Measurements from ENCODE around the gene KBTBD13. TPM values are rescaled to one million over a fixed set of nuclear protein-coding genes. Genes with fewer than 3 reads are reported as not detected.

KBTBD13 gene
- total RNA-seq, 1 donor from 2014 or later = not detected

DNA sequence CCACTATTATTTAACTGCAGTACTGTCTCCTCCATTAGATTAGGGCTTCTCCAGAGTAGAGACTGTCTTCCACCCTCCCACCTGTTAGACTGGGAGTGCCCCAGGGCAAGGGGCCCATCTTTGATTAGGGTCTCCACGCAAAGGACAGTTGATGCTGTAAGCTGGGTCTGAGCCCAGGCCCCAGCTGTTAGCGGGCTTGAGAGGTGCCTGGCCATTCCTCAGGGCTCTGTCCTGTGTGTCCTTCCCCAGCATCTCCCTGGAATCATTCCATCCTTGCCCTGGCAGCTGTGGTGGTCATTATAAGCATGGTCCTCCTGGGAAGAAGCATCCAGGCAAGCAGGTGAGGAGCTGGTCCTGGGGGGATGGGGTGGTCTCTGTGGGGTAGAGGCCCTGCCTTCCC lies 25.3 kb upstream of the KBTBD13 start:
- no peak for DNase-seq (ENCODE audit: low spot score)

DNA sequence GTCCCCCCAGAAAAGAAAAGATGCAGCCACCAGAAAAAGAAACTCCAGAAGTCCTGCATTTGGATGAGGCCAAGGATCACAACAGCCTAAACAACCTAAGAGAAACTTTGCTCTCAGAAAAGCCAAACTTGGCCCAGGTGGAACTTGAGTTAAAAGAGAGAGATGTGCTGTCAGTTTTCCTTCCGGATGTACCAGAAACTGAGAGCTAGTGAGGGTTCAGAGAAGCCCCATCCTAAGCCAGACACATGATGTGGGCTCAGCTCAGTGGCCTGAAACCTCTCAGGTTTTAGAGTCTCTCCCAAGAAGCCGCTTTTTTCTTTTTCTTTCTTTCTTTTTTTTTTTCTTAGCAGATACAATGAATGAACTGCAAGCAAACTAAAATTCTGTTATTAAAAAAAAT lies 23.6 kb upstream of the KBTBD13 start:
- no peak for DNase-seq (ENCODE audit: low spot score)

DNA sequence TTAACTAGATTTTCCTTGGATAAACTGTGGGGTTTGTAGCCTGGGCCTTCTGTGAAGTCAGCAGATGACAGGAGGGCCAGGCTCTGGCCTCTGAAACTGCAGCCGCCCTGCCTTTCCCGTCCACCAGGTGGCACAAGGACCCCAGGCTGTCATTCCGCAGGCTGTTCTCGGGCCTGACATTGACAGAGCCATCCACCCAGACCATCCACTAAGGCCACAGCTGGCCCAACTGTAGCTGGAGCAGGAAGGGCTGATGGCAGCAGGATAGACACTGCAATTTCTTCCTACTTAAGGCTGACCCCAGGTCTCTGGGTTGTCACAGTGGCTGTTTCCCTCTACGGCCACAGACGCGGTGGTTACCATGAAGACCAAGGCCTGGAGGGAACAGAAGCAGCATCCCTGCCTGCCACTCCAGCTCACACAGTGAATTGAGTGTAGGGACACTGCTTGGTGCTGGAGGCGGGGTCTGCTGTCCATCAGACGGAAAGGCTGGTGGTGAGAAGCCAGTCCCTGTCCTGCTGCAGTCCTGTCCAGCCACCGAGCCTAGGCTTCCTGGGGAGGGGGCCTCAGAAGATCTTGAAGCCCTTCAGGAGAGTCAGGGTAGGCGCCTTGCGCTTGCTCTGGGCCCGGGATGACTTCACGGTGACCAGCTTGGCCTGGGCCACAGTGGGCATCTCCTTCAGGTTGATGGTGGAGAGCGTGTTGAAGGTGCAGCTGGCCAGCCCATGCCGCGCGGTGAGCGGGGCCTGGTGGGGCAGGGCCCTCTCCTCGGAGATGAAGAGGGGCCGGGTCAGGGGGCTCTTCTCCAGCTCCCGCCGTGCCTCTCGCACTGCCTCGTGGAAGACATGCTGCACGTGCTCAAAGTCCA lies 22.0 kb upstream of the KBTBD13 start:
- DNase-seq (ENCODE audit: low spot score) = peak; percentile 80

DNA sequence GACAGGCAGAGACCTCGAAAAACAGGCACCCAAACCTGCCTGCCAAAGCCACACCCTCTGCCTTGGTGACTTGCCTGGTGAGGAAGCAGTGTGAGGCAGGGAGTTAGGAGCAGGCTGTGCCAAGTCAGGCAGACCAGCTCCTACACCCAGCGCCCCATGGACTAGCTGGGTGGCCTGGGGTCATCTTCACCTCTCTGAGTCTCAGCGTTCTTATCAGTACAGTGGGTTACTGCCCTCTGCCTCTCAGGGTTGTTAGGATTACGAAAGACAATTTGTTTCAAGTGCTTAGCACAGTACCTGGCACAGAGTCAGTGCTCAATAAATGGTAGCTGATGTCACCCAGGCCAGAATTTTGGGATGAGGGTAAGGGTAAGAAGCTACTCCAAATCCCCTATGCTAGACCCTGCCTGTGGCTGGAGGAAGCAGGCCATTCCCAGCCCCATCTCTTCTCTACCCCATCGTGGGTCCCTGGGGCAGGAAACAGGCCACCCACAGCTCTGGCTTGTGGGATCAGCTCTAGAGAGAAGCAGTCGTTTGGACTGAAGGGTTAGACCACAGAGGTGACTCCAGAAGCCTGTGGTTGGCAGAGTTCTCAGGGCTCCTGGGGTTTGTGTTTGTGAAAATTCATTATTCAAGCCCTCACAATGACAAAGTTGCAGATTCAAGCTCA lies 21.2 kb upstream of the KBTBD13 start:
- peak; percentile 71 for DNase-seq (ENCODE audit: low spot score)

DNA sequence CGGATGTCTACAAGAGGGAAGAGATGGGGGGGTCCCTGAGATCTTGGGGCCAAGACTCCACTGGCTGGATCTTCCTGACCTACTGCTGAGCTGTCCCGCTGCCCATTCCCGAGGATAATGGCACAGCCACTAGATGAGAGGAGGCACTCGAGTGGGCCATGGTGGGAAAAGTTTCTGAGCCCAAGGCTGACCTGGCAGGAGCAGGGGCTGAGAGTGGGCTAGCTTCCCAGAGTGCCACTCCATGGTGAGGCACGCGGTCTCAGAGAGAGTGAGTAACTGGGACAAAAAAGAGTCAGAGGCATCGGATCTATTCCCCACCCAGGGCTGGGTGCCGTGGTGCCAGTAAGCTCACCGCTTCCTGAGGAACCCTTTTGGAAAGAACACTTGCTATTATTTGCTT lies 20.4 kb upstream of the KBTBD13 start:
- no peak for DNase-seq (ENCODE audit: low spot score)

DNA sequence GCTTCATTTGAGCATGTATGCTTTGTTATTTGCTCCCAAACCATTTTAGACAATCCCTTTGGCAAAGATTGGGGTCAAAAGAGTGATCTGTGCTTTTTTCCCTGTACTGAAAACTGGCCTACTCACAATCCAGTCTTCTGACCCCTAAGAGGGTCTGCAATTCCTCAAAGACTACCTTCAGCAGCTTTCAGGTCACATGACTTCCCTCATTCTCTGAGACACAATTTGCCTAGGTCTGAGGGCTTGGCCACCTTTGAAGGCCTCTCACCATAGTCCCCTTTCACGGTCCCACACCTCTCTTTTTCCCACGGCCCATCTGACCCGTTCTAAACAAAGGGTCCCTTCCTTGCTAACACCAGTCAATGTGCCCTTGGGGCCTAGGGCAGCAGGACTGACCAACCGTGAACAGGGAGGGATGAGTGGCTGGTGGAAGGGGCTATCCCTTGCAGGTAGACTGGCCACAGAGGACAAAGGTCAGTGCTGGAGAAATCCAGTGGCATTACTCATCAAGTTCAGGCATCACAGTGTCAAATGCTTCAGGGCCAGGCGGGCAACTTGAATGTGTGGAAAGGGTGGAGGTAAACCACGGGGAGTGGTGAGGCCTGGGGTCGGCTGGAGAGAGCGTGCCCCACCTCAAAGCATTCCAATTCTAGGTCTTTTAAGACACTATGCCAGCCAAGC lies 19.5 kb upstream of the KBTBD13 start:
- DNase-seq (ENCODE audit: low spot score) = peak; percentile 77

DNA sequence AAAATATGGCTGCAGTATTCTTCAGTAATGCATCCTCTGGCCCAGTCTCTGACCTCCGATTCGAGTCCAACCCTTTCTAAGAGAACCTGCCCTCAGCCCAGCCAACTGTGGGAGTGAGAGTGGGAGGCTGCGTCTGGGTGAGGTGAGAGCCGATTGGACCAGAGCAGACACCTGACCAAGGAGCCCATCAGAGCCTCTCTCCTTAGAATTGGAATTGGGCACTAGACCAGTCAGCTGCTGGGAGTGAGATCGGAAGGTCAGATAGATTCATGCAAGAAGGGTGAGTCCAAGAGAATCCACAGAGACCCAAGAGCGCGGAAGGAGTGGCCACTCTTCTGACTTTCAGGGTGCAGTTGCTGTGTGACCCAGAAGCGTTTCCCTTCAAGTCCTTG lies 19.0 kb upstream of the KBTBD13 start:
- DNase-seq (ENCODE audit: low spot score) = no peak

DNA sequence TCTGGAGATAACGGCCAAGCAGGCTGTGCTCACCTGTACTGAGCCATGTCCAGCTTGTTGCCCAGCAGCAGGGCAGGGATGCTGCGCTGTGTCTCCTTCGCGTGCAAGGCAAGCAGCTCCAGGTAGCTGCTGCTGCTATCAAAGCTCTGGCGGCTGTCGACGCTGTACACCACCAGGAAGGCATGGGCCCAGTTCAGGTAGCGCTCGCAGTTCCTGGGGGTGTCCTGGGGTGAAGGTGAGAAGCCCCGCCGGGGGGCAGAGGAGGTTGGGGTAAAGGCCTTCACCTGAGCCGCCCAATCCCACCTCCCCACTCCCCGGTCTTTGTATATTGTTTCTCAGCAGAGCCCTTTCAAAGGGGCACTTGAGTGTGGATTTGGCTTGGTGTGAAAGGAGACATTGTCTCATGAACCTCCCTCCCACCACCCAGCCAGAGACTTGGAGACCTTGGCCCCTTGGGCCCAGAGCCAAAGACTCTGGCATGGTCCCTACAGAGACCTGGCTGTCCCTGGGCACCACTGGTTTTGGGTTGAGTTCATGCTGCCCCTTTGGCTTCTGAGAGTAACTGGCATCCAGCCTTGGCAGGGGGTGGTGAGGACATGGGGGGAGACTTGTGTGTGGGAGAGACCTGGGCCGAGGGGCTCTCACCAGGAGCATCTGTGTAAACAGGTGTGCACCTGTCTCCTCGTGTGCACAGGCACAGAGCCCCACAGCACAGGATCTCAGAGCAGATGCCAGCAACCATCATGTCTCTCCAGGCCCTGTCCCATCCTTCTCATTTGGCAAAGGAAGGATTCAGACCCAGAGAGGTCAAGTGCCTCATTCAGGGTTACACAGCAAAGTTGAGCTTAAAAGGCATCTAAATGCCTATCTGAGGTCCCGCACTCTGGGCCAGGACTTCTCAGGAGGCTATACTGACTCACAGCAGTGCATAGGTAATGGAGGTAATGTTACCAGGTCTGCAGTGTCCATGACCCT lies 17.9 kb upstream of the KBTBD13 start:
- DNase-seq (ENCODE audit: low spot score) = no peak

DNA sequence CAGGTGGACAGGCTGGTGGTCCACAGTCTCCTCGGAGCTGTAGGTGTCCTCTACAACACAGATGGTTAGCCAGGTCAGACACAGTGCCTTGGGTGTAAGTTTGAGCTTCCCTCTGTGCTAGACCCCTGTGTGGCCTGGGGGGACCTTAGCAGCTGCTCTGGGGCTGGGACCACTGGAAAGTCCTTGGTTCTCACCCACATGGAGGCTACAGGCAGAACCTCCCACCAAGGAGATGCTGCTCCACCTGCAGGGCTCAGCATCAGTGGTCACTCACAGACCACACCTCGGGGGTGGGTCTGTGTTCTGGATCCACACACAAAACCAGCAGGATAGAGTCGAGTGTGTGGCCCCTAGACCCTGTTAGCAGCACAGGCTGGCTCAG lies 17.2 kb upstream of the KBTBD13 start:
- DNase-seq (ENCODE audit: low spot score) = no peak

DNA sequence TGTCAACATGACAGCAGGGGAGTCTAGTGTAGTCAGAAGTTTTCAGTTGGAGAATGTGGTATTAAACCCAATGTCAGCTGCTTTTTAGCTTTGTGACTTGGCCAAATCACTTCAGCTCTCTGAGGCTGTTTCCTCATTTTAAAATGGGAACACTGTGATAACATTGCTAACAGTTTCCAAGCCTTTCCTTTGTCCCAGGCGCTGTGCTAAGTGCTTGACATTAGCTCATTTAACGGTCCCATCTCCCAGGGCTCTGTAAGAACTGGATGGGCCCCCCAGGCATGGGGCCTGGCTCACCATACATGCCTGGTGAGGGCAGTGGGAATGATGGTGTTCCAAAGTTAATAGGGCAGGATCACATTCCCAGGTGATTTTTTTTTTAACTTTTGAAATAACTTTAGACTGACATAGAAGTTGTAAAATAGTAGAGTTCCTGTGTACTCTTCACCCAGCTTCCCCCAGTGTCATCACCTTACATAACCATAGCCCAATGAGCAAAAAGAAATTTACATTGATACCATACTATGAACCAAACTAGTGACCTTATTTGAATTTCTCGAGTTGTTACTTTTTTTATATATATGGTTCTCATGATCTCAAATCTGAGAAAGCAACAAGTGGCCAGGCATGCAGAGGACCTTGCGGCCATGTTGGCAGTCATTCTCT lies 16.5 kb upstream of the KBTBD13 start:
- DNase-seq (ENCODE audit: low spot score) = no peak

DNA sequence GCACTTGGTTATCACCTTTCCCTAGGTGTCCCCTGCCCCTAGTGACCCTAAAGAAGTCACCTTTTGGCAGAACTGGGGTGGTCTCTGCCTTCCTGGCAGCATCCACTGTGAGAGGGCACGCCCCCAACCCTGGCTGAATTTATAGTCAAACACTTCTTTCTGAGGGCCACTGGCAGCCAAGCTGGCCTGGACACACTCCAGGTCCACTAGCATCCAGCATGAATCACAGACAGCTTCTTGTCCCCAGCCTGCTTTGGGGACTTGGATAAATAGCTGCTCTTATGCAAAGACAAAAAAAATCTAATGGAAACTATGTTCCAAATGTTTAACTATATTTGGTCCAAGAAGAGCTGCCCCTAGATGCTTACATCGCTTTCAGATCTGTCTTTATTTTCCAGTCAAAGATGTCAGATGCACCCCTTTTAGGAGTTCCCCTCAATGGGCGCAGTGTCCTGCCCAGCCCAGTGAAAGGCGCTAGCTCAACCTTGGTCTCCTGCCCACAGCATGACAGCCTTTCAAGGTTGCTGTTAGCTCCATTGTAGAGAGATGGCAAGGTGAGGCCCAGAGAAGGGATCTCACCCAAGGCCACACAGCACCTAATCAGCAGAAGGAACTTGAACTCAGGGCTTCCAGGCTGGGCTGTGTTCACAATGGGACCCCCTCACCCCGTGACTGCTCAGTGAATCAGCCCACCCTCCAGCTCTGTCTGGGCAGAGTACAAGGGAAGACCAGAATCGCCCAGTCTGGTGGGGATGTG lies 15.7 kb upstream of the KBTBD13 start:
- DNase-seq (ENCODE audit: low spot score) = no peak

DNA sequence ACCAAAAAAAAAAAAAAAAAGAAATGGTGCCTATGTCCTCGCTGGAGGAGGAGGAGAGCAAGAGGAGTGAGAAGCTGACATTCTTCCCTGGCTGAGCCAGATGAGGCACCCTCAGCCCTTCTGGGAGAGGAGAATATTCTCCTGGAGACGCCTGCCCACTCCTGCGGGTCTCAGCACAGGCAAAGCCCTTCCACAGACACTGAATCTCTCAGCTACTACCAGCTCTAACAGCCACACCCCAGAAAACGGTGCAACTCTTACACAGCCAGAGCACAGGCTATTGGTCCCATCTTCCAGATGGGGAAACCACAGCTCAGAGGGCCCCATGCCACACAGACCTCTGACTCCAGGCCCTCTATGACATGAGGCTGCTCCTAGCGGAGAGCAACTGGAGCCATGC lies 14.5 kb upstream of the KBTBD13 start:
- no peak for DNase-seq (ENCODE audit: low spot score)

DNA sequence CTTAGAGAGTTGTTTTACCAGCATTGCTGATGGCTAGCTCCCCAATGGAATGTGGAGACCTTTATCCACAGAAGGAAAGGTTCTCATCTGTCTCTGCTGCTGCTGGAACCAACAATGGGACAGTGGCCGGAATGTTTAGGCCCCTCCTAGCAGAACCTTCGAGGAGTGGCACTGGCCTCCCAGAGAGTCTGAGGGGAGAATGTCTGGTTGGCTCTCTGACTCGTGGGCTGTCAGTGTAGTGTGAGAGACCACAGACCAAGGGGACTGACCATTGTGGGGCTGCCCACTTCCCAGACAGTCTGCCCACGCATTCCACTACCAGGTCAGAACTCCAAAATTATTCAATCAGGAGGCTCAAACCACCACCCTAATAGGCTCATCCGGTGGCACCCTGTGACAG lies 13.8 kb upstream of the KBTBD13 start:
- no peak for DNase-seq (ENCODE audit: low spot score)

DNA sequence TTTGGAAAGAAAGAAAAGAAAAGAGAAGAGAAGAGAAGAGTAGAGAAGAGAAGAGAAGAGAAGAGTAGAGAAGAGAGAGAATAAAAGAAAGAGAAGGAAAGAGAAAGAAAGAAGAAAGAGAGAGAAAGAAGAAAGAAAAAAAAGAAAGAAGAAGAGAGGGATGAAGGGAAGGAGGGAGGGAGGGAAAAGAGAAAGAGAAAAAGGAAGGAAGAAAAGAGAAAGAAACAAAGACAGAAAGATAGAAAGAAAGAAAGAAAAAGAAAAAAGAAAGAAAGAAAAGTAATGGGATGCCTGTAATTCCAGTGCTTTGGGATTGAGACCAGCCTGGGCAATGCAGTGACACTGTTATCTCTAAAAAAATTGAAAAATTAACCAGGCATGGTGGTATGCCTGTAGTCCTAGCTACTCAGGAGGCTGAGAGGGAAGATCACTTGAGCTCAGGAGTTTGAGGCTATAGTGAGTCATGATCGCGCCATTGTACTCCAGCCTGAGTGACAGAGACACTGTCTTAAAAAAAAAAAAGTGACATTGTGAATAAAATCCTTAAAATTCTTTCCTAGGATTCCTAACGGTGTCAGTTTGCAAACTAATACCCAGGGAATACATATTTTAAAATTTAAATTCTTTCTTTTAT lies 10.4 kb upstream of the KBTBD13 start:
- DNase-seq (ENCODE audit: low spot score) = no peak

DNA sequence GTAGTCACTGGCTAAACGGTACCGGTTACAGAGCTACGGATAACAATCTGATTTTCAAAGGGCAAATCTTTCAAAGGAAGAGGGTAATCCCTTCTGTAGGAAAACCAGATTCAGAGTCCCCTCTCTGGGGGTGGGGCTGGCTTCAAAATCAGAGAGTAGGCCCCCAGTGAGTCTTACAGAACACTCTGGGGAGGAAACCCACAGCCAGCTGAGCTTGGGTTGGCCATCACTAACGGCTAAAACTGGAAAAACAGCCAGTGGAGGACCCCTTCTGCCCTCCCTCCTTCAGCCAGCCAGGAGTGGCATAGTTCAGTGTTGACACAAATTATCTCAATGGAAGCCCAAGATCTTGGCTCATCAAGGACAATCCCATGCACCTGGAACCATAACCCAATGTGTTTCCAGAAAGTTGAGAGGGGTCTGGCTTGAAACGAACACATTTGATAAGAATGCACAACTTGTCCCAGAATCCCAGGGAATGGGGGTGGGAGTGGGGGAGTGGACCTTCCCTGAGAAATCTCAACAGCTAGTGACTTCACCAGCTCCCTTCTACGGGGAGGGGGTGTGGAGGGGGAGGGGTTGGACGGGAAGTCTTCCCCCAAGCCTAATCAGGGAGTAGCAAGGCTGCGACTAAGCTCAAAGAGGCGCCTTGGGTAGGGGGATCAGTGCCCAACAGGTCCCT lies 9.8 kb upstream of the KBTBD13 start:
- no peak for DNase-seq (ENCODE audit: low spot score)

DNA sequence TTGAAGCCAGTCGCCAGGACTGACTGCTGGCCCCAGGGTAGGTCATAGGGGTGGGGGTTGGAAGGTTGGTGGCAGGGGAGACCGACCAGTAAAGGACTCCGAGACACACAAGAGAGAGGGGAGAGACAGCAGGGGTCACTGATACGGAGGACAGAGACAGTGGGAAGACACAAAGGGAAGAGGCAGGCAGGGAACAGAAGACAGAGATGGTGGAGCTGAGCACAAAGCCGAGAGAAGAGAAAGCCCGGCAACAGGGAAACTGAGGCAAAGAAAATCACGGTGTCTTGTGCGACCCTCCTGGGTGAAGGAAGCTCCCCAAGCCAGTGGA lies 9.3 kb upstream of the KBTBD13 start:
- no peak for DNase-seq (ENCODE audit: low spot score)

DNA sequence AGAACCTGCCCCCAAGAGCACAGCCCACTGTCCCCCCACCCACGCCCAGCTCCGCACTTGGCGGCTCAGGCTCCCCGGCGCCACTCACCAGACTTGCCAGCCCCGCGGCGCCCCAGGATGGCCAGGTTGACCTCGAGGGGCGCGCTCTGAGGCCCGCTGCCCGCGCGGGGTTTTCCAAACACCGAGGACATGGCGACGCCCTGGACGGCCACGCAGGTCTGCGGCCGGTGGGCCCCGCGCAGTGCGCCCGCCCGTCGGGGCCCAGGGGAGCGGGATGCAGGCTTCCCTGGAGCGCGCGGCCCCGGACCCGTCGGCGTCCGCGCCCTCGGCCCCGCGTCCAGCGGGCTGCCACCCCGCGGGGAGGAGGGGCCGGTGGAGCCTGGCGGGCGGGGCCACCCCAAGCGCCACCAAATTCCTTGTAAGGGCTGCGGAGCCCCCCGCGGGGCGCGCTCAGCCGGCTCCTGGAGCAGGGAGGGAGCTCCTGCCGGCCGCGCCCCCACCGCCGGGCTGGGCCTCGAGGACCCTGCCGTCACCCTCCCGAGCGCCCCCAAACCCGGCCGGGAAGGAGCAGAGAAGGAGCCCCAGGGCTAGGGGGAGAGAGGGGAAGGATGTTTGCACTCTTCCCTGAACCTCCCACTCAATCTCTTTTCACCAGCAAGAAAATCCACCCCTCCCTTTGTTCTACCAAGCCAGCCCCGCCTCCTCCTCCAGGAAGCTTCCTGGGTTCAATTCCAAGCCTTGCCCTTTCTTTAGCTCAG lies 8.7 kb upstream of the KBTBD13 start, which contains the start of gene RASL12:
Gene RASL12 (minus strand): TSS at position 347 of the 758 bp plus-strand sequence. CDS start 156 bp downstream, at position 191.
- no peak for DNase-seq (ENCODE audit: low spot score)

DNA sequence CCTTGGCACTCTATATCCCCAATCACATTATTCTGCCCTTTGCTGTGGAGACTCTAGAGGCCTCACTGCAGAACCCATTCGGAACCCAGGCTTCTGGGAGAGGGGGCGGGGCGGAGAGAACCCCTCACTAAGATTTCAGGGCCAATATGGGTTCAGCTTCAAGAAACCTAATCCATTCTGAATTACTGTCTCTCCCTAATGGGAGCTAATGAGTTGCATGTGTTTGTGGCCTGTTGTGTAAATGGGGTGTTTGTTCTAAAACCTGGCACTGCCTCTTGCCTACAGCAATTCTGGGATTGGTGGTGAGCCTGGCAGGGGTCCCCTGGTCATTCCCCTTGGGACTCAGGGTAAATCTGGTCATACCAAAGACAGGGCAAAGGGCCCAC lies 8.2 kb upstream of the KBTBD13 start:
- DNase-seq (ENCODE audit: low spot score) = no peak

DNA sequence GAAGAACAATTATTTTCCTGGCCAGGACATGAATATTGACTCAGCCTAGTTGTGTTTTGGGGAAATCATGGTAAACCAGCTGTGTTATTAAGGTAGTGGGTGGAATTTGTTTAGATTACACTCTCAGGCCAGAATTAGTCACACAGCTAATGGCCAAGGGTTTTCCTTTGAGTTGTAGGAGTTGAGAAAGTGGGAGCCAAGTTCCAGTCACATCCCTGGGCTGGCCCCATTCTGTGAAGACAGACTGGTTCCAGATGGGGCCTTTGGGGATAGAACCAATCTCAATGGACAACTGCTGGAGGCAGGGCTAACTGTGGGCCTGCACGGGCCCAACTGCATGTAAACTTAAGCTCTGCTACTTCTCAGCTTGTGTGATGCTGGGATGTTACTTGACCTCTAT lies 7.4 kb upstream of the KBTBD13 start:
- DNase-seq (ENCODE audit: low spot score) = peak; percentile 67
